Sciatic nerve (tissue), 2 donors: ENCODE results near the gene DENND2A. TPM values are rescaled to one million over a fixed set of nuclear protein-coding genes. Genes with fewer than 3 reads are reported as not detected.
A peak's percentile ranks its signal among the peaks of the same experiment; 100 is the strongest.
"Not testable (repeated sequence)": the region's sequence is repeated elsewhere in the genome, so short reads cannot be mapped to it uniquely, and the experiment has no call there.

ENCODE experiments used
- ATAC-seq: fragments of 200-7000 bp; cut with Tn5 transposase; one replicate; pipeline ENCODE4 v1.9.1; 2020; ENCODE audit warnings: mild to moderate bottlenecking, moderate library complexity
- DNase-seq: peaks from one replicate; pipeline ENCODE4 v3.0.0-alpha.2; 2020; ENCODE audit warnings: low spot score
- intact Hi-C: fragments of 100-400 bp; cut with DNase I; formaldehyde crosslinking; loops from one replicate; pipeline ENCODE4 v1.14.2; 2022
- total RNA-seq: library from RNA; stranded (reverse); fragmentation: NEBNext Ultra II Directional; extraction: Animal tissue kit (Norgen Biotek cat#: 25700); gene quantifications from one replicate; pipeline ENCODE4 v1.2.1, GENCODE V29; 2021
- donor health status: DM: no; HTN: no; CAD: no.
- donor health status: DM: no; HTN: no; CAD: no.

The DENND2A gene
- total RNA-seq, 1 donor from 2014 or later = 37.6 TPM

GRCh38 chr7:140568021-140568813 is 72.4 kb downstream of the DENND2A start:
- DNase-seq (no peak), ATAC-seq (peak; percentile 36)
- intact Hi-C loops = no loop called here

GRCh38 chr7:140566186-140566585 is 74.4 kb downstream of the DENND2A start:
- ATAC-seq, DNase-seq: not testable (repeated sequence)

GRCh38 chr7:140565761-140566160 is 74.9 kb downstream of the DENND2A start:
- DNase-seq, ATAC-seq, intact Hi-C loops: not testable (repeated sequence)

More at GRCh38 chr7:140566186-140566585, 74.4 kb downstream of the DENND2A start:
- intact Hi-C loops = not testable (repeated sequence)

- DNase-seq (no peak), ATAC-seq (no peak)
- intact Hi-C loops = no loop called here
These were observed 76.0 kb downstream of the DENND2A start for GRCh38 chr7:140564643-140565042.

- ATAC-seq (no peak), DNase-seq (no peak)
- intact Hi-C loops = no loop called here
These were observed 77.6 kb downstream of the DENND2A start for GRCh38 chr7:140562926-140563481.

GRCh38 chr7:140559410-140559809 is 81.2 kb downstream of the DENND2A start:
- ATAC-seq (no peak), DNase-seq (no peak)
- intact Hi-C loops = no loop called here

- DNase-seq = no peak
- ATAC-seq = no peak
- intact Hi-C loops = no loop called here
These were observed 82.6 kb downstream of the DENND2A start for GRCh38 chr7:140557809-140558518.

GRCh38 chr7:140557069-140557468 is 83.5 kb downstream of the DENND2A start:
- intact Hi-C loops = no loop called here
- no peak for ATAC-seq

GRCh38 chr7:140553236-140553635 is 87.4 kb downstream of the DENND2A start:
- intact Hi-C loops, DNase-seq, ATAC-seq: not testable (repeated sequence)

More at GRCh38 chr7:140557069-140557468, 83.5 kb downstream of the DENND2A start:
- DNase-seq = no peak

- ATAC-seq (no peak), DNase-seq (peak; percentile 19)
These were observed 88.4 kb downstream of the DENND2A start for GRCh38 chr7:140552240-140552679.

GRCh38 chr7:140551355-140552239 is 89.0 kb downstream of the DENND2A start:
- ATAC-seq (peak; percentile 70), DNase-seq (no peak)
- intact Hi-C loops = no loop called here

More at GRCh38 chr7:140552240-140552679, 88.4 kb downstream of the DENND2A start:
- intact Hi-C loops = no loop called here

GRCh38 chr7:140546947-140547346 is 93.7 kb downstream of the DENND2A start:
- DNase-seq (no peak), ATAC-seq (no peak)
- intact Hi-C loops = no loop called here

- intact Hi-C loops = no loop called here
- DNase-seq (no peak), ATAC-seq (no peak)
These were observed 96.2 kb downstream of the DENND2A start for GRCh38 chr7:140544388-140544826.

- peak; percentile 75 for DNase-seq
- intact Hi-C loops = no loop called here
- ATAC-seq = peak; percentile 89
These were observed 98.4 kb downstream of the DENND2A start for GRCh38 chr7:140542228-140542603.

- ATAC-seq (peak; percentile 91), DNase-seq (peak; percentile 80)
- intact Hi-C loops = no loop called here
These were observed 98.9 kb downstream of the DENND2A start for GRCh38 chr7:140541513-140542227.

- DNase-seq = no peak
- intact Hi-C loops = no loop called here
- ATAC-seq = no peak
These were observed 99.5 kb downstream of the DENND2A start for GRCh38 chr7:140541176-140541512.

- DNase-seq = no peak
- intact Hi-C loops = no loop called here
- ATAC-seq = no peak
These were observed 100.4 kb downstream of the DENND2A start for GRCh38 chr7:140540136-140540777.

- DNase-seq (no peak), ATAC-seq (no peak)
- intact Hi-C loops = no loop called here
These were observed 101.2 kb downstream of the DENND2A start for GRCh38 chr7:140539461-140539860.
